Activated CD8-positive, alpha-beta memory T cell treated with anti-CD3 and anti-CD28 coated beads, Interleukin-2, amount 10 ng/mL, durations not matched to agents 7 days and 5 days (primary cell): Measurements from ENCODE around the gene KLF13. TPM values are rescaled to one million over a fixed set of nuclear protein-coding genes. Genes with fewer than 3 reads are reported as not detected.
"Not testable (repeated sequence)": the region's sequence is repeated elsewhere in the genome, so short reads cannot be mapped to it uniquely, and the experiment has no call there.

Source experiments
- ATAC-seq: fragments of 150-1000 bp; cut with Tn5 transposase; one replicate; pipeline ENCODE4 v1.10.0; 2021; ENCODE audit warnings: moderate library complexity
- CTCF ChIA-PET: fragments of 350-600 bp; sonication (Branson Sonifier 250); formaldehyde crosslinking; loops from one replicate; lab custom pipeline; 2021; ENCODE audit warnings: antibody characterized with exemption; lab: Charles Lee
- DNase-seq: peaks from one replicate; pipeline ENCODE4 v3.0.0-alpha.2; 2020
- H3K27ac Mint-ChIP-seq: one replicate; pipeline ENCODE4 v1.8.0; 2021; ENCODE audit warnings: mild to moderate bottlenecking, mixed read lengths
- H3K27me3 Mint-ChIP-seq: one replicate; pipeline ENCODE4 v1.8.0; 2021; ENCODE audit warnings: mixed read lengths
- H3K36me3 Mint-ChIP-seq: one replicate; pipeline ENCODE4 v1.8.0; 2021; ENCODE audit warnings: mild to moderate bottlenecking, mixed read lengths
- H3K4me1 Mint-ChIP-seq: one replicate; pipeline ENCODE4 v1.8.0; 2021; ENCODE audit warnings: mixed read lengths
- H3K4me3 Mint-ChIP-seq: one replicate; pipeline ENCODE4 v1.8.0; 2021; ENCODE audit warnings: mild to moderate bottlenecking, moderate library complexity, mixed read lengths
- H3K9me3 Mint-ChIP-seq: one replicate; pipeline ENCODE4 v1.8.0; 2022; ENCODE audit warnings: low read depth, mixed read lengths
- total RNA-seq, 2 experiments: library from RNA; stranded (reverse); gene quantifications; one replicate each; pipeline ENCODE4 v1.2.3, GENCODE V29; 2021

The KLF13 gene
- total RNA-seq, 2 experiments from 2014 or later, result 163 to 206 TPM

GRCh38 chr15:31347981-31348803 lies 21.6 kb downstream of the KLF13 start:
- Mint-ChIP-seq H3K36me3 (peaks cover 35% of the 10 kb centered on the region), H3K27ac (peak overlapping the region; percentile 97), H3K9me3 (no peaks in the 10 kb centered on the region), H3K4me1 (peaks cover 95% of the 10 kb centered on the region), H3K27me3 (no peaks in the 10 kb centered on the region), H3K4me3 (peak overlapping the region; percentile 95)
- ATAC-seq (no peak), DNase-seq (no peak)
- CTCF ChIA-PET, result interaction anchor here (1.1 to 6.5 kb wide), 8 partner anchors 8 to 140 kb away, joined by 3 to 48 read pairs (median 7); partner anchors contain the start of gene KLF13

GRCh38 chr15:31349233-31350141 lies 22.9 kb downstream of the KLF13 start:
- DNase-seq, result no peak
- Mint-ChIP-seq H3K36me3 (peaks cover 40% of the 10 kb centered on the region), H3K4me1 (peaks cover 93% of the 10 kb centered on the region), H3K27me3 (no peaks in the 10 kb centered on the region), H3K4me3 (no peak overlapping the region), H3K27ac (peak overlapping the region; percentile 96), H3K9me3 (no peaks in the 10 kb centered on the region)
- no peak for ATAC-seq
- CTCF ChIA-PET, result interaction anchor here (1.2 to 6.5 kb wide), 5 partner anchors 11 to 135 kb away, joined by 4 to 48 read pairs (median 7); no protein-coding TSS in a partner anchor

- Mint-ChIP-seq H3K9me3 (no peaks in the 10 kb centered on the region), H3K27ac (peak overlapping the region; percentile 96), H3K4me3 (no peak overlapping the region), H3K4me1 (peaks cover 96% of the 10 kb centered on the region), H3K36me3 (peaks cover 49% of the 10 kb centered on the region), H3K27me3 (no peaks in the 10 kb centered on the region)
- ATAC-seq, result no peak
- CTCF ChIA-PET, result interaction anchor here (1.0 to 6.5 kb wide), 3 partner anchors 10 to 84 kb away, joined by 3 to 48 read pairs (median 7); no protein-coding TSS in a partner anchor
- no peak for DNase-seq
Observed at GRCh38 chr15:31350771-31351170, 24.1 kb downstream of the KLF13 start.

- Mint-ChIP-seq H3K4me3 (peak overlapping the region; percentile 58), H3K27ac (peak overlapping the region; percentile 96), H3K27me3 (no peaks in the 10 kb centered on the region), H3K9me3 (no peaks in the 10 kb centered on the region), H3K36me3 (peaks cover 42% of the 10 kb centered on the region), H3K4me1 (peaks cover 96% of the 10 kb centered on the region)
- ATAC-seq (no peak), DNase-seq (no peak)
- CTCF ChIA-PET, result interaction anchor here (1.1 to 2.7 kb wide), 3 partner anchors 9 to 82 kb away, joined by 3 to 8 read pairs (median 6); no protein-coding TSS in a partner anchor
Observed at GRCh38 chr15:31352339-31352751, 25.7 kb downstream of the KLF13 start.

- Mint-ChIP-seq H3K36me3 (peaks cover 41% of the 10 kb centered on the region), H3K4me1 (peaks cover 96% of the 10 kb centered on the region), H3K4me3 (peak overlapping the region; percentile 58), H3K27ac (peak overlapping the region; percentile 96), H3K9me3 (no peaks in the 10 kb centered on the region), H3K27me3 (no peaks in the 10 kb centered on the region)
- DNase-seq (peak; percentile 69), ATAC-seq (peak; percentile 46)
- CTCF ChIA-PET, result interaction anchor here (0.7 to 2.7 kb wide), 10 partner anchors 10 to 135 kb away, joined by 3 to 8 read pairs (median 6); no protein-coding TSS in a partner anchor
Observed at GRCh38 chr15:31352911-31353811, 26.5 kb downstream of the KLF13 start.

GRCh38 chr15:31353931-31354330 lies 27.3 kb downstream of the KLF13 start:
- DNase-seq, result no peak
- Mint-ChIP-seq H3K36me3 (peaks cover 44% of the 10 kb centered on the region), H3K9me3 (no peaks in the 10 kb centered on the region), H3K4me3 (no peak overlapping the region), H3K27me3 (no peaks in the 10 kb centered on the region), H3K27ac (peak overlapping the region; percentile 96), H3K4me1 (peaks cover 97% of the 10 kb centered on the region)
- ATAC-seq, result no peak
- CTCF ChIA-PET, result interaction anchor here (0.7 to 2.7 kb wide), 7 partner anchors 9 to 135 kb away, joined by 3 to 8 read pairs (median 6); no protein-coding TSS in a partner anchor

- peaks cover 46% of the 10 kb centered on the region for H3K36me3 Mint-ChIP-seq
Observed at GRCh38 chr15:31356097-31356496, 29.5 kb downstream of the KLF13 start.

GRCh38 chr15:31357148-31357547 lies 30.5 kb downstream of the KLF13 start:
- H3K4me1 Mint-ChIP-seq, result peaks cover 97% of the 10 kb centered on the region
- CTCF ChIA-PET, result interaction anchor here (0.7 to 15.1 kb wide), 9 partner anchors 10 to 142 kb away, joined by 3 to 215 read pairs (median 5); partner anchors contain the start of gene KLF13
- no peaks in the 10 kb centered on the region for H3K9me3 Mint-ChIP-seq
- ATAC-seq, result no peak
- DNase-seq, result peak; percentile 75
- peak overlapping the region; percentile 69 for H3K4me3 Mint-ChIP-seq
- H3K27ac Mint-ChIP-seq, result peak overlapping the region; percentile 100
- peaks cover 41% of the 10 kb centered on the region for H3K36me3 Mint-ChIP-seq
- no peaks in the 10 kb centered on the region for H3K27me3 Mint-ChIP-seq

More at GRCh38 chr15:31356097-31356496, 29.5 kb downstream of the KLF13 start:
- Mint-ChIP-seq H3K27ac (peak overlapping the region; percentile 100), H3K4me3 (peak overlapping the region; percentile 69), H3K4me1 (peaks cover 97% of the 10 kb centered on the region)
- not testable (repeated sequence) for H3K9me3 Mint-ChIP-seq, ATAC-seq, DNase-seq, H3K27me3 Mint-ChIP-seq
- CTCF ChIA-PET, result interaction anchor here (0.7 to 15.1 kb wide), 6 partner anchors 9 to 117 kb away, joined by 3 to 215 read pairs (median 12); no protein-coding TSS in a partner anchor

- Mint-ChIP-seq H3K4me3 (peak overlapping the region; percentile 40), H3K4me1 (peaks cover 97% of the 10 kb centered on the region), H3K9me3 (no peaks in the 10 kb centered on the region), H3K27ac (peak overlapping the region; percentile 100), H3K36me3 (peaks cover 41% of the 10 kb centered on the region), H3K27me3 (no peaks in the 10 kb centered on the region)
- CTCF ChIA-PET, result interaction anchor here (1.0 to 15.1 kb wide), 6 partner anchors 9 to 143 kb away, joined by 3 to 215 read pairs (median 12); partner anchors contain the start of gene KLF13
- ATAC-seq, result no peak
- no peak for DNase-seq
Observed at GRCh38 chr15:31358163-31358562, 31.5 kb downstream of the KLF13 start.

- no peaks in the 10 kb centered on the region for H3K9me3 Mint-ChIP-seq
- ATAC-seq, result no peak
- CTCF ChIA-PET, result interaction anchor here (0.9 to 15.1 kb wide), 7 partner anchors 8 to 128 kb away, joined by 3 to 215 read pairs (median 5); no protein-coding TSS in a partner anchor
- H3K27me3 Mint-ChIP-seq, result no peaks in the 10 kb centered on the region
- H3K4me1 Mint-ChIP-seq, result peaks cover 97% of the 10 kb centered on the region
- no peak for DNase-seq
- peak overlapping the region; percentile 100 for H3K27ac Mint-ChIP-seq
- peak overlapping the region; percentile 72 for H3K4me3 Mint-ChIP-seq
- H3K36me3 Mint-ChIP-seq, result peaks cover 41% of the 10 kb centered on the region
Observed at GRCh38 chr15:31358957-31359701, 32.5 kb downstream of the KLF13 start.

- Mint-ChIP-seq H3K9me3 (no peaks in the 10 kb centered on the region), H3K4me1 (peaks cover 100% of the 10 kb centered on the region), H3K27me3 (no peaks in the 10 kb centered on the region), H3K4me3 (peak overlapping the region; percentile 72), H3K36me3 (peaks cover 38% of the 10 kb centered on the region), H3K27ac (peak overlapping the region; percentile 100)
- DNase-seq, result no peak
- CTCF ChIA-PET, result interaction anchor here (0.9 to 15.1 kb wide), 8 partner anchors 10 to 129 kb away, joined by 3 to 215 read pairs (median 6); no protein-coding TSS in a partner anchor
- no peak for ATAC-seq
Observed at GRCh38 chr15:31359702-31360111, 33.1 kb downstream of the KLF13 start.
